B cell (primary cell): ENCODE measurements around the gene PLA2G6. TPM values are rescaled to one million over a fixed set of nuclear protein-coding genes. Genes with fewer than 3 reads are reported as not detected.

Experiments
- ATAC-seq: fragments of 200-7000 bp; cut with Tn5 transposase; one replicate; pipeline ENCODE4 v1.10.0; 2021; ENCODE audit warnings: low read depth, mild to moderate bottlenecking, moderate number of reproducible peaks, moderate library complexity
- CTCF ChIA-PET: fragments of 350-600 bp; sonication (Branson Sonifier 250); formaldehyde crosslinking; loops from one replicate; lab custom pipeline; 2021; ENCODE audit warnings: antibody characterized with exemption, inconsistent platforms; lab: Charles Lee
- POLR2A ChIA-PET: fragments of 350-600 bp; sonication (Branson Sonifier 250); formaldehyde crosslinking; loops from one replicate; lab custom pipeline; 2021; ENCODE audit warnings: antibody characterized with exemption; lab: Charles Lee
- DNase-seq: peaks from one replicate; pipeline ENCODE4 v3.0.0; 2013
- H2AFZ ChIP-seq: 2 replicates; pipeline ENCODE4 v1.6.1; 2012; ENCODE audit warnings: mild to moderate bottlenecking, low read depth, low read length; ENCODE audit not compliant: insufficient read depth, poor library complexity, severe bottlenecking
- H3K27ac ChIP-seq, 2 donors: 1 replicate in 1 of 2; 2 replicates in 1 of 2; pipeline ENCODE4 v1.5.1; 2012 to 2013; ENCODE audit warnings: low read length in 2 of 2, mild to moderate bottlenecking in 2 of 2, moderate library complexity in 1 of 2
- H3K27me3 ChIP-seq, 4 experiments: fragments of 200-600 bp in 1 of 4; sonication (generic) in 1 of 4; replicated peaks in 1 of 4; 1 replicate in 2 of 4; 2 replicates in 2 of 4; pipeline versions ENCODE4 v1.6.1 to v1.7.0; 2013 to 2016; ENCODE audit warnings: low read length in 3 of 4, mild to moderate bottlenecking in 2 of 4, mixed read lengths in 1 of 4, moderate library complexity in 1 of 4; ENCODE audit not compliant: insufficient read depth in 4 of 4, control insufficient read depth in 3 of 4; ENCODE audit errors: control extremely low read depth in 1 of 4
- H3K36me3 ChIP-seq, 2 experiments: replicated peaks in 1 of 2; 1 replicate in 1 of 2; 2 replicates in 1 of 2; pipeline versions ENCODE4 v1.6.1 to v1.7.1; 2013; ENCODE audit warnings: low read length in 1 of 2; ENCODE audit not compliant: insufficient read depth in 2 of 2, control insufficient read depth in 1 of 2; ENCODE audit errors: control extremely low read depth in 1 of 2, extremely low read depth in 1 of 2
- H3K4me1 ChIP-seq, 2 donors: fragments of 200-600 bp in 1 of 2; sonication (generic) in 1 of 2; 1 replicate in 1 of 2; 2 replicates in 1 of 2; pipeline versions ENCODE4 v1.5.1 to v1.6.1; 2013 to 2017; ENCODE audit warnings: low read length in 2 of 2; ENCODE audit not compliant: control insufficient read depth in 2 of 2, insufficient read depth in 2 of 2
- H3K4me2 ChIP-seq: replicated peaks from 2 replicates; pipeline ENCODE3; 2012; ENCODE audit warnings: mild to moderate bottlenecking, low read depth, low read length; ENCODE audit not compliant: poor library complexity, severe bottlenecking
- H3K4me3 ChIP-seq, 5 experiments: fragments of 200-600 bp in 1 of 5; sonication (generic) in 1 of 5; 1 replicate in 3 of 5; 2 replicates in 2 of 5; pipeline versions ENCODE4 v1.5.1 to v1.7.0; 2011 to 2016; ENCODE audit warnings: low read length in 4 of 5, mild to moderate bottlenecking in 4 of 5, low read depth in 2 of 5, control low read depth in 1 of 5, moderate library complexity in 1 of 5; ENCODE audit not compliant: insufficient read depth in 1 of 5; ENCODE audit errors: control extremely low read depth in 1 of 5, extremely low read depth in 1 of 5
- H3K79me2 ChIP-seq: fragments of 200-600 bp; sonication (generic); one replicate; pipeline ENCODE4 v1.6.0; 2016; ENCODE audit warnings: low read length; ENCODE audit not compliant: control insufficient read depth, insufficient read depth
- H3K9ac ChIP-seq: fragments of 200-600 bp; sonication (generic); 2 replicates; pipeline ENCODE4 v1.6.1; 2017; ENCODE audit warnings: mild to moderate bottlenecking, low read length, moderate library complexity
- H3K9me3 ChIP-seq, 3 donors: one replicate each; pipeline versions ENCODE4 v1.6.1 to v1.7.1; 2013; ENCODE audit warnings: low read length in 2 of 3; ENCODE audit not compliant: control insufficient read depth in 2 of 3, insufficient read depth in 1 of 3; ENCODE audit errors: control extremely low read depth in 1 of 3
- H4K20me1 ChIP-seq: 2 replicates; pipeline ENCODE4 v1.6.0; 2012; ENCODE audit warnings: mild to moderate bottlenecking, low read length; ENCODE audit not compliant: insufficient read depth, control insufficient read depth, poor library complexity, severe bottlenecking
- H3K27ac Mint-ChIP-seq: one replicate; pipeline ENCODE4 v1.8.0; 2021; ENCODE audit warnings: mixed read lengths
- H3K27me3 Mint-ChIP-seq: one replicate; pipeline ENCODE4 v1.8.0; 2021; ENCODE audit warnings: mixed read lengths
- H3K4me1 Mint-ChIP-seq: one replicate; pipeline ENCODE4 v1.8.0; 2021; ENCODE audit warnings: mixed read lengths
- H3K4me3 Mint-ChIP-seq: one replicate; pipeline ENCODE4 v1.8.0; 2021; ENCODE audit warnings: mixed read lengths
- H3K9me3 Mint-ChIP-seq: one replicate; pipeline ENCODE4 v1.8.0; 2022; ENCODE audit warnings: mixed read lengths; ENCODE audit not compliant: insufficient read depth
- EZH2 ChIP-seq: IDR thresholded peaks from 2 replicates; pipeline ENCODE4 v1.6.1; 2012; ENCODE audit warnings: borderline replicate concordance, low read depth, mild to moderate bottlenecking, moderate library complexity, low read length; ENCODE audit not compliant: insufficient read depth, poor library complexity, severe bottlenecking
- WGBS: methylation state at CpG from one replicate; pipeline ENCODE4 v1.1.5; 2013; ENCODE audit warnings: missing lambda C conversion rate; ENCODE audit not compliant: insufficient coverage; 5-methylcytosine and 5-hydroxymethylcytosine counted together
- intact Hi-C: fragments of 100-400 bp; cut with micrococcal nuclease; formaldehyde crosslinking; loops from one replicate; pipeline ENCODE4 v1.10.0; 2022
- polyA plus RNA-seq: library from polyadenylated mRNA; depleted of rRNA; stranded (reverse); fragments of >200 nt; gene quantifications from 2 replicates; pipeline ENCODE4 v1.2.3, GENCODE V29; 2012
- total RNA-seq, 2 donors: library from RNA; stranded (reverse); fragments of 120-200 nt in 1 of 2; gene quantifications; 1 replicate in 1 of 2; 2 replicates in 1 of 2; pipeline versions ENCODE4 v1.2.3 to v1.2.4, GENCODE V29; 2013 to 2022
- TF ChIP-seq, protein P1 (sequence below): fragments of 200-600 bp; IDR thresholded peaks from one replicate; pipeline ENCODE4 v1.8.0; 2022; ENCODE audit warnings: antibody characterized with exemption, mild to moderate bottlenecking

PLA2G6 gene
- total and polyA plus RNA-seq, 2 donors (not counting 1 experiment from before 2014, with no cell fraction given), result 125 to 148 TPM

DNA sequence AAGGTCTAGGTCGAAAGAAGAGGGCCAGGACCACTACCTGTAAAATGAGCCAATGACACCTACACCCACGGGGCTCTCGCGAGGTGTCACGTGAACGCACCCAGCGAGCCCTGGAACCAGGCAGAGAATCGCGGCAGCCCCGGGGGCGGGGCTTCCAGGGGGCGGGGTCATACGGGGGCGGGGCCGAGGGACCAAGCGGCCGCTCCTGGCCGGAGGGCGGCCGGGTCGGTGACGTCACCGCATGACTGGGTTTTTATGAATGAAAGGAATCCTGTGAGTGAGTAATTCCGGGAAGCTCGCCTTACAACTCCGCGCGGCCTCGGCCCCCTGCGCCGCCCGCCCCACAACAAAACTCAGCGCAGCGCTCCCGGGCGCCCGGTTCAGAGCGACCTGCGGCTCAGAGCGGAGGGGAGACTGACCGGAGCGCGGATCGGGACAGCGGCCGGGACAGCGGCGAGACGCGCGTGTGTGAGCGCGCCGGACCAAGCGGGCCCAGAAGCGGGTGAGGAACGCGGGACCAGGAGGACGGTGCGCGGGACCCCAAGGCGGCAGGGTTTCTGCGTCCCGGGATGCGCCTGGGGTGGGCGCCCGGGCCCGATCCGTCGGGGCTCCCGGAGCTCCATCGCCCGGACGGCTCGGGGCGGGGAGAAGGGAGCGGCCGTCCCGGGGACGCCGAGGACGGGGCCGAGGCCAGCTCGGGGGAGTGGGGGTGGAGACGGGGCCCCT lies 20.2 kb upstream of the PLA2G6 start, which contains the start of gene MAFF:
TSS of gene MAFF (plus strand) at position 284 of the 726 bp plus-strand sequence. CDS start 11,860 bp downstream, outside the sequence.
- intact Hi-C loops, result loop anchor here (1.0 to 5.0 kb wide), 7 partner anchors 12 to 357 kb away; partner anchors contain the start of genes ANKRD54, BAIAP2L2, CSNK1E and PLA2G6
- H3K9me3 Mint-ChIP-seq, result no peaks in the 10 kb centered on the region
- peak within 1 kb of the TSS; percentile 83 for H3K27ac Mint-ChIP-seq
- TF ChIP-seq, protein P1, sequence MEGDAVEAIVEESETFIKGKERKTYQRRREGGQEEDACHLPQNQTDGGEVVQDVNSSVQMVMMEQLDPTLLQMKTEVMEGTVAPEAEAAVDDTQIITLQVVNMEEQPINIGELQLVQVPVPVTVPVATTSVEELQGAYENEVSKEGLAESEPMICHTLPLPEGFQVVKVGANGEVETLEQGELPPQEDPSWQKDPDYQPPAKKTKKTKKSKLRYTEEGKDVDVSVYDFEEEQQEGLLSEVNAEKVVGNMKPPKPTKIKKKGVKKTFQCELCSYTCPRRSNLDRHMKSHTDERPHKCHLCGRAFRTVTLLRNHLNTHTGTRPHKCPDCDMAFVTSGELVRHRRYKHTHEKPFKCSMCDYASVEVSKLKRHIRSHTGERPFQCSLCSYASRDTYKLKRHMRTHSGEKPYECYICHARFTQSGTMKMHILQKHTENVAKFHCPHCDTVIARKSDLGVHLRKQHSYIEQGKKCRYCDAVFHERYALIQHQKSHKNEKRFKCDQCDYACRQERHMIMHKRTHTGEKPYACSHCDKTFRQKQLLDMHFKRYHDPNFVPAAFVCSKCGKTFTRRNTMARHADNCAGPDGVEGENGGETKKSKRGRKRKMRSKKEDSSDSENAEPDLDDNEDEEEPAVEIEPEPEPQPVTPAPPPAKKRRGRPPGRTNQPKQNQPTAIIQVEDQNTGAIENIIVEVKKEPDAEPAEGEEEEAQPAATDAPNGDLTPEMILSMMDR, result no peak
- no peak for TF ChIP-seq EZH2
- no peaks in the 10 kb centered on the region for H3K27me3 ChIP-seq
- ChIA-PET POLR2A (interaction anchor here (0.6 to 1.9 kb wide), 2 partner anchors 20 to 196 kb away, joined by 3 to 20 read pairs; partner anchors contain the start of gene PLA2G6), CTCF (interaction anchor here (0.6 to 1.8 kb wide), 8 partner anchors 13 to 150 kb away, joined by 3 to 5 read pairs (median 3); partner anchors contain the start of gene PLA2G6)
- peaks cover 44% of the 10 kb centered on the region for H3K4me1 Mint-ChIP-seq
- 1% methylated on average over 85 of the region's 85 CpGs for WGBS
- peak within 1 kb of the TSS; percentile 49 to 78 (median 67) for H3K4me3 ChIP-seq
- no peaks in the 10 kb centered on the region for H3K9me3 ChIP-seq
- ATAC-seq (peak; percentile 77), DNase-seq (peak; percentile 87)
- H3K27me3 Mint-ChIP-seq, result no peaks in the 10 kb centered on the region
- H3K4me1 ChIP-seq, result peaks cover 25 to 33% of the 10 kb centered on the region in 2 donors
- no peaks in the 10 kb centered on the region for H3K36me3 ChIP-seq
- peak within 1 kb of the TSS; percentile 93 for H3K4me2 ChIP-seq
- H3K27ac ChIP-seq, result peak within 1 kb of the TSS; percentile 38 to 66
- peak within 1 kb of the TSS; percentile 83 for H3K9ac ChIP-seq
- peak within 1 kb of the TSS; percentile 90 for H3K4me3 Mint-ChIP-seq
- H3K79me2 ChIP-seq, result no peaks in the 10 kb centered on the region
- H4K20me1 ChIP-seq, result peaks cover 3% of the 10 kb centered on the region
- H2AFZ ChIP-seq, result peak within 1 kb of the TSS; percentile 81
